ENCODE measurements around the gene VWF.
A peak's percentile ranks its signal among the peaks of the same experiment; 100 is the strongest.

Gene VWF

DNA sequence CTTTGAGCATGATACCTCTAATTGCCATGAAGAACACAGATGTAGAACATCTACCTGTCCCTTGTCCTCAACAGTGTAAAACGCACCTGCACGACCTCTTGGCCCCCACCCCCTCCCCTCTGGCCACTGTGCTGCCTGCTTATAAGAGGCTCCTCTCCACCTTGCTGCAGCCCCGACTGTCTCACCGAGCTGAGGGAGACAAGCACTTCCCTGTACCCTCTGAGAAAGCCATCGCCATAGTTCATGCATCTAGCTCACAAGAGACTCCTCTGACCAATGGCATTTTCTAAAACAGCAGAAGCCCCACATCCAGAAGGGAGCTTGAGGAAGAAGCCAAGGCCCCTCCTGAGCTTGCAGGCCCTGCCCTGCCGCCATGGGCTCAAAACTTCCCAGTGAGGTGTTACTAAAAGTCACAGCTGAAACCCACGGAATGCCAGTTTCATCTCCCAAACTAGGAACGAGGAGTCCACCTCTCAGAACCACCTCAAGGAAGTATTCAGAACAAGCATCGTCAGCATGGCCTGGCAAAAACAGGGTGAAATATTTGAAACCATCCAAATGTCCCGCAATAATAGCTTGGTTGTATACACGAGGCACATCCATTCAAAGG lies 157.9 kb downstream of the VWF start:
- H3K4me3 ChIP-seq (ENCODE audit: low read depth, low read length), result no peak overlapping the region
- no peak for DNase-seq (ENCODE audit: low read depth)
- TF ChIP-seq, protein P1, sequence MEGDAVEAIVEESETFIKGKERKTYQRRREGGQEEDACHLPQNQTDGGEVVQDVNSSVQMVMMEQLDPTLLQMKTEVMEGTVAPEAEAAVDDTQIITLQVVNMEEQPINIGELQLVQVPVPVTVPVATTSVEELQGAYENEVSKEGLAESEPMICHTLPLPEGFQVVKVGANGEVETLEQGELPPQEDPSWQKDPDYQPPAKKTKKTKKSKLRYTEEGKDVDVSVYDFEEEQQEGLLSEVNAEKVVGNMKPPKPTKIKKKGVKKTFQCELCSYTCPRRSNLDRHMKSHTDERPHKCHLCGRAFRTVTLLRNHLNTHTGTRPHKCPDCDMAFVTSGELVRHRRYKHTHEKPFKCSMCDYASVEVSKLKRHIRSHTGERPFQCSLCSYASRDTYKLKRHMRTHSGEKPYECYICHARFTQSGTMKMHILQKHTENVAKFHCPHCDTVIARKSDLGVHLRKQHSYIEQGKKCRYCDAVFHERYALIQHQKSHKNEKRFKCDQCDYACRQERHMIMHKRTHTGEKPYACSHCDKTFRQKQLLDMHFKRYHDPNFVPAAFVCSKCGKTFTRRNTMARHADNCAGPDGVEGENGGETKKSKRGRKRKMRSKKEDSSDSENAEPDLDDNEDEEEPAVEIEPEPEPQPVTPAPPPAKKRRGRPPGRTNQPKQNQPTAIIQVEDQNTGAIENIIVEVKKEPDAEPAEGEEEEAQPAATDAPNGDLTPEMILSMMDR (IDR thresholded peaks at IDR 0.05; ENCODE audit: low read depth, low read length, missing control alignments), result no peak

DNA sequence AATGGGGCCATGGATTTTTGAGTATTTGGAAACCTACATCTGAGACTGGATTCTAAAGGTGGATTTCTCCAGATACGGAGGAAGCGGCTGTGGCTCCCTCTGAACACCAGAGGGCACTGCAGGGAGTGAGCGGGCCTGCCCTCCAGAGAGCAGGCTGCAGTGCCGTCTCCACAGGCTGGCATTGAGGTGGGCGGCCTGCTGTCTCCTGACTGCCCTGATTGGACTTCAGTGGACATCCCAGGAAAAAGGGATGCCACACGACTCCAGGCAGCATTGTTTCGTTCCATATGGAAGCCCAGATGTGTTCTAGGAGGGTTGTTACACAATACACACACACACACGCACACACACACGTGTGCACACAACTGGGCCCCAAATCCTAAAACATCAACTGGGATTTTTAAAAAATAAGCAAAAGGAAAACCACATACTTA lies 158.5 kb downstream of the VWF start:
- H3K4me3 ChIP-seq (ENCODE audit: low read depth, low read length), result no peak overlapping the region
- TF ChIP-seq, protein P1 (IDR thresholded peaks at IDR 0.05; ENCODE audit: low read depth, low read length, missing control alignments), result peak; percentile 87
- DNase-seq (ENCODE audit: low read depth), result no peak

DNA sequence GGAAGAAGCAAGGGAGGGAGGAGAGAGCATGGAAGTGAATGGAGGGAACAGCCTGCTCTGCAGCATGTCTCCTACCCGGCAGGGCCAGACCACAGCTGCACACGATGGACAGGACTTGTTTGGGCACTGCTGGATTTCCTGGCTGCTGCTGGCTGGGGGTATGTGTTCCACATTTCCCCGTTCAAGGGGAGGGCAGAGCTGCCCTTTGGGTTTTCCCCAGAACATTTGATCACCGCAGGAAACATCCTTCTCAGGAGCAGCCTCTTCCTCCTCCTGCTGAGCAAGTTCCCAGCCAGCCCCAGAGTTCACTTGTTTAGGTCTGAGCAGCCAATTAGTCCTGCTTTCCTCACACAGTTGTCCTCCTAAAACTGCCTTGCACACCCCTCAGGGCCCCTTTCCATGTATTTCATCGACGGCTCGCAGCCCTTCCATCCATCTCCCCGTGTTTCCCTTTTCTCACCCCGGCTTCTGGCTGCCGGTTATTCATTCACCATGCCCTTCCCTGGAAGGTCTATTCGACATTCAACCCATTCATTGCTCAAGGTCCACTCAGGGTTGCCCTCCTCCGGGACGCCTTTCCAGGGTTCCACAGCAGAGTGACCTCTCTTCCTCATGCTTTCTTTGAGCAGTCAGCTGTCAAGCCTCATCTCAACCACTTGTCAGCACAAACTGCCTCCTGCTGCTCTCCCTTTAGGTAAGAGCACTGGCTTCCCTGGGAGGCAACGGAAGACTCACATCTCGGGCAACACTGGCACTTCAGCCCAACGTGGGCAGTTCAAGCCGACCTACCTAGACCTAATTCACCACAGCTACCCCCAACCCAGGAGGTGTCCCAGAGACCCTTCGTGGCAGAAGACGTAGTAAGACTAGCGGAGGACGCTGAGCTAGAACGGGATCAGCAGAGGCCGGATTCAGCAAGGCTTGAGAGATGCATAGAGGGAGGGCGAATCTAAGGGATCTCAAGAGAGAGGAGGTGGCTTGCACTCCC lies 159.3 kb downstream of the VWF start:
- no peak for DNase-seq (ENCODE audit: low read depth)
- no peak overlapping the region for H3K4me3 ChIP-seq (ENCODE audit: low read depth, low read length)
- TF ChIP-seq, protein P1 (IDR thresholded peaks at IDR 0.05; ENCODE audit: low read depth, low read length, missing control alignments), result no peak

DNA sequence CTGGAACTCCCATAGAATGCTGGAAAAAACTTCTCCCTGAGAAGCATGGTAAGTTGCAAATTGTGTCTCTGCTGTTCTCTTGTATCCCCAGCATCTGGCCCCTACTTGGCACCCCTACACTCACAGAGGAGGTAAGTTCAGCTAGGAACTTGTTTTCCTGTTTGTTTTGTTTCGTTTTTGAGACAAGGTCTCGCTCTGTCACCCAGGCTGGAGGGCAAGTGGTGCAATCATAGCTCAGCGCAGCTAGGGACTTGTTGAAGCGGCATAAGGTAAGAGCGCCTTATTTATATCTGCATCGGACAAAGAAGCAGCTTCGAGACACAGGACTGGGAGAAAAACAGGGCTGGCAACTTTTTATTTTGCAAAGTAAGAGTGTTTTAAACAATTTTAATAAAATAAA lies 161.0 kb downstream of the VWF start:
- no peak for DNase-seq (ENCODE audit: low read depth)
- TF ChIP-seq, protein P1 (IDR thresholded peaks at IDR 0.05; ENCODE audit: low read depth, low read length, missing control alignments), result no peak

DNA sequence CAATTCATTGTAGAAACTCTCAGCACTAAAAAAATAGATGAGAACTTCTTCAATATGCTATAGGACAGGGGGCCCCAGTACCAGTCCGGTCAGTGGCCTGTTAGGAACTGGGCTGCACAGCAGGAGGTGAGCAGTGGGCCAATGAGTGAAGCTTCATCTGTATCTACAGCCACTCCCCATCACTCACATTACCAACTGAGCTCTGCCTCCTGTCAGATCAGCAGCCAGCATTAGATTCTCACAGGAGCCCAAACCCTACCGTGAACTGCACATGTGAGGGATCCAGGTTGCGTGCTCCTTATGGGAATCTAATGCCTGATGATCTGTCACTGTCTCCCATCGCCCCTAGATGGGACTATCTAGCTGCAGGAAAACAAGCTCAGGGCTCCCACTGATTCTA lies 163.7 kb downstream of the VWF start:
- TF ChIP-seq, protein P1 (IDR thresholded peaks at IDR 0.05; ENCODE audit: low read depth, low read length, missing control alignments), result no peak
- no peak overlapping the region for H3K4me3 ChIP-seq (ENCODE audit: low read depth, low read length)
- DNase-seq (ENCODE audit: low read depth), result no peak

More for the DNA sequence above, 161.0 kb downstream of the VWF start:
- no peak overlapping the region for H3K4me3 ChIP-seq (ENCODE audit: low read depth, low read length)

DNA sequence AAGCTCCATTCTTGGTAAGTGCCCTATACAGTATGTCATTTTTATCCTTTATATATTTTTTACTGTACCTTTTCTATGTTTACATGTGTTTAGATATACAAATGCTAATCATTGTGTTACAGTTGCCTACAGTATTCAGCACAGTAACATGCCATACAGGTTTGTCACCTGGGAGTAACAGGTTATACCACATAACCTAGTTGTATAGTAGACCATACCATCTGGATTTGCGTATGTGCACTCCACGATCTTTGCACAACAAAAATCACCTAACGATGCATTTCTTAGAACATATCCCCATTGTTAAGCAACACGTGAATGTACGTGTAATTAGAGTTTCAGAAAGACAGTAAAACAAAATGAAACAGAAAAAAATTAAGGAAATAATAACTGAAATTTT lies 167.5 kb downstream of the VWF start:
- TF ChIP-seq, protein P1 (IDR thresholded peaks at IDR 0.05; ENCODE audit: low read depth, low read length, missing control alignments), result no peak
- DNase-seq (ENCODE audit: low read depth), result no peak
- no peak overlapping the region for H3K4me3 ChIP-seq (ENCODE audit: low read depth, low read length)
